Measurements from ENCODE around the gene CEMIP.

DNA sequence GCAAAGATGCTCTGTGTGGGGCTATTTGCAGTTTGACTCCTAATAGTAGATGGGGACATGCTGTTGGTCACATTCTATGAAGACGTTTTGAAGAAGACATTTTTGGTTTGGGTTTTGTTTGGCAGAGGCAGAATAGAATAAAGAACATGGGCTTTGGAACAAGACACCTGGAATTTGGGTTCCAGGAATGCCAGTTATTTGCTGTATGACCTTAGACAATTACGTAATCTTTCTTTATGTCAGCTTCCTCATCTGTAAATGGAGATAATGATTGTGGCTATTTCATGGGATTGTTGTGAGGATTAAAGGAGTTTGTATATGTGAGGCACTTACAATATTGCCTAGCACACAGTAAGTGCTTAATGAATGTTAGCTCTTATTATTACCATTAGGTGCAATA, 118.9 kb downstream of the CEMIP start:
- TF ChIP-seq CTCF (IDR thresholded peaks at IDR 0.05): no peak
- TF ChIP-seq POLR2A (IDR thresholded peaks at IDR 0.05): no peak
